ENCODE results near the gene DSTYK.

Gene DSTYK

GRCh38 chr1:205152505-205152904 lies 59.0 kb downstream of the DSTYK start:
- DNase-seq (ENCODE audit: extremely low read depth, low read depth) = no peak
- no peak for TF ChIP-seq CTCF (IDR thresholded peaks at IDR 0.05; ENCODE audit: low read depth, low read length)

- no peak for TF ChIP-seq CTCF (IDR thresholded peaks at IDR 0.05; ENCODE audit: low read depth, low read length)
- no peak for DNase-seq (ENCODE audit: extremely low read depth, low read depth)
These were observed 60.7 kb downstream of the DSTYK start for GRCh38 chr1:205150651-205151428.

- TF ChIP-seq CTCF (IDR thresholded peaks at IDR 0.05; ENCODE audit: low read depth, low read length) = no peak
- no peak for DNase-seq (ENCODE audit: extremely low read depth, low read depth)
These were observed 64.2 kb downstream of the DSTYK start for GRCh38 chr1:205147191-205147835.

- TF ChIP-seq CTCF (IDR thresholded peaks at IDR 0.05; ENCODE audit: low read depth, low read length) = no peak
- no peak for DNase-seq (ENCODE audit: extremely low read depth, low read depth)
These were observed 66.8 kb downstream of the DSTYK start for GRCh38 chr1:205144751-205145150.

GRCh38 chr1:205144046-205144720 lies 67.3 kb downstream of the DSTYK start:
- no peak for DNase-seq (ENCODE audit: extremely low read depth, low read depth)
- TF ChIP-seq CTCF (IDR thresholded peaks at IDR 0.05; ENCODE audit: low read depth, low read length) = no peak

GRCh38 chr1:205142102-205142469 lies 69.4 kb downstream of the DSTYK start:
- DNase-seq (ENCODE audit: extremely low read depth, low read depth) = no peak

More at GRCh38 chr1:205142102-205142469, 69.4 kb downstream of the DSTYK start:
- no peak for TF ChIP-seq CTCF (IDR thresholded peaks at IDR 0.05; ENCODE audit: low read depth, low read length)

Data from AG09319 (cell line).